ENCODE results near the gene HACD4. TPM values are rescaled to one million over a fixed set of nuclear protein-coding genes. Genes with fewer than 3 reads are reported as not detected.
"Not testable (repeated sequence)": the region's sequence is repeated elsewhere in the genome, so short reads cannot be mapped to it uniquely, and the experiment has no call there.

The HACD4 gene
- total RNA-seq, 1 experiment from 2014 or later, result not detected

DNA sequence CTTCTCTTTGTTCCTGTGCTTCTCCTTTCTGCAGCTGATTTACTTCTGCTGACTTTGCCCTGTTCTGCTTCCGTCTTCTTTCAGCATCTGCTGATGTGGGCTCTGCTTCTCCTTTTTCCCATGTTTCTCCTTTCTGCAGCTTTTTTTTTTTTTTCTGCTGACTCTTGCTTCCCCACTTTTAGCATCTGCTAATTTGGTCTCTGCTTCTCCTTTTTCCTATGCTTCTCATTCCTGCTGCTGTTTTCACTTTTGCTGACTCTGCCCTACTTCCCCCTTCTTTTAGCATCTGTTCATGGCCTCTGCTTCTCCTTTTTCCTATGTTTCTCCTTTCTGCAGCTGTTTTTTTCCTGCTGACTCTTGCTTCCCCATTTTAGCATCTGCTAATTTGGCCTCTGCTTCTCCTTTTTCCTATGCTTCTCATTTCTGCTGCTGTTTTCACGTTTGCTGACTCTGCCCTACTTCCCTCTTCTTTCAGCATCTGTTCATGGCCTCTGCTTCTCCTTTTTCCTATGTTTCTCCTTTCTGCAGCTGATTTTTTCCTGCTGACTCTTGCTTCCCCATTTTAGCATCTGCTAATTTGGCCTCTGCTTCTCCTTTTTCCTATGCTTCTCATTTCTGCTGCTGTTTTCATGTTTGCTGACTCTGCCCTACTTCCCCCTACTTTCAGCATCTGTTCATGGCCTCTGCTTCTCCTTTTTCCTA is 58.0 kb downstream of the HACD4 start:
- not testable (repeated sequence) for DNase-seq (ENCODE audit: low spot score)

DNA sequence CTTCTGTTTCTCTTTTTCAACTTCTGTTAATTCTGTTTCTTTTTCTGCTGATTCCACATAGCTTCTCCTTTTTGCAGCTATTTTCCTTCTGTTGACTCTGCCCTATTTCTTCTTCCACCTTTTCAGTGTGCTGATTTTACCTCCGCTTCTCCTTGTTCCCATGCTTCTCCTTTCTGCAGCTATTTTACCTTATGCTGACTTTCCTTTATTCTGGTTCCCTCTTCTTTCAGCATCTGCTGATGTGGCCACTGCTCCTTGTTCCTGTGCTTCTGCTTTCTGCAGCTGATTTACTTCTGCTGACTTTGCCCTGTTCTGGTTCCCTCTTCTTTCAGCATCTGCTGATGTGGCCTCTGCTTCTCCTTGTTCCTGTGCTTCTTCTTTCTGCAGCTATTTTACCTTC is 58.8 kb downstream of the HACD4 start:
- DNase-seq (ENCODE audit: low spot score), result no peak

DNA sequence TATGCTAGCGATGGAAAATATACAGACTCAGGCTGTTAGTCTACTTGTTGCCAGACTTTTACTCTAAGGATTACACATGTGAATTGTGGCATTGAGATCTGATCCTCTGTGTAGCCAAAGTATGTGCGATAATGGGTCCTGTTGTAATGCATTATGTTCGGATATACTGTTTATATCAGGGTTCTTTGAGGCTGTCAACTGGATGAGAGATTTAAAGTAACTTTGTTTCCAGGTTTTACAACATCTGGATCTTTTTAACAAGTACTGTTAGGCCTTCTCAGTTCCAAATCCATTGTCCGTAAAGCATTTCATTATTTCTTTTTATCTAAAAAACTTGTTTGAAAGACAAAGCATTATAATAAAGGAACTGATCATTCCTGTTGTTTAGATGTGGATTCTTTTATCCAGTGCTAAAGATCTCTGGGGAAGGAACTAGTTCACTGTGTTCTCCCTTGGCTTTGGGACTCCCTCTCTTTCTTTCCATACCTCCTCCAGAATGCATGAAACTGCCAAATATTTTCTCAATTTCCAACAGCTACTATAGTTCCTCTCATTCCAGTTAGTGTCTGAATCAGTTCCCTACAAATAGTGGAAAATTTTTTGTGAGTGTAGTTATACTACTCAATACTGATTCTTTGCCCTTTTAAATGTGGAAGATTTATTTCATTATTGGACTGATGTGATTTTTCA is 68.8 kb downstream of the HACD4 start:
- no peak for DNase-seq (ENCODE audit: low spot score)

DNA sequence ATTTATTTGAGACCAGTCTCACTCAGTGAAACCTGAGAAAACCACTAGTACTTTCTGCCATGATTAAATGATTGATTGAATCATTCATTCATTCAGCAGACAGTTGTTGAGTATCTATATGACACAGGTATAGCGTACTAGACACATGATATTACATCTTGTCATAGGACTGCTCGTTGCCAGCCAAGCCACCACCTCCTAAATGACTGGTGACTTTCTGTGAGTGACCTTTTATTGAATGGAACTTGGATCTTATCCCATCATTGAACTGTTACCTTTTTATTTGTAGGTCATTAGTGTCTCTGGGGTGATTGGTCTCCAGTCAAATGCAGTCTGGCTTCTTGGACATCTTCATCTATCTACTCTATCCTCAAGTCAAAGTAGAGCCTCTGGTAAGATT is 80.7 kb downstream of the HACD4 start:
- no peak for DNase-seq (ENCODE audit: low spot score)

Other genes starting within 250 kb of the HACD4 start
- gene IFNB1, start 46.3 kb upstream of the HACD4 start, total RNA-seq (2014; rRNA removed; shearing (Covaris generic)), result not detected in 2 replicates
- not detected in 2 replicates for gene IFNW1, start 110.2 kb upstream of the HACD4 start, total RNA-seq (2014; rRNA removed; shearing (Covaris generic))
- not detected in 2 replicates for gene IFNA21, start 135.0 kb upstream of the HACD4 start, total RNA-seq (2014; rRNA removed; shearing (Covaris generic))
- not detected in 2 replicates for gene IFNA4, start 155.9 kb upstream of the HACD4 start, total RNA-seq (2014; rRNA removed; shearing (Covaris generic))
- gene IFNA7, start 170.6 kb upstream of the HACD4 start, total RNA-seq (2014; rRNA removed; shearing (Covaris generic)), result not detected in 2 replicates
- not detected in 2 replicates for gene IFNA10, start 175.5 kb upstream of the HACD4 start, total RNA-seq (2014; rRNA removed; shearing (Covaris generic))
- not detected in 2 replicates for gene IFNA16, start 185.7 kb upstream of the HACD4 start, total RNA-seq (2014; rRNA removed; shearing (Covaris generic))
- not detected in 2 replicates for gene IFNA17, start 196.6 kb upstream of the HACD4 start, total RNA-seq (2014; rRNA removed; shearing (Covaris generic))
- gene IFNA14, start 208.4 kb upstream of the HACD4 start, total RNA-seq (2014; rRNA removed; shearing (Covaris generic)), result not detected in 2 replicates